ENCODE measurements around the gene POGLUT3.

POGLUT3 gene

DNA sequence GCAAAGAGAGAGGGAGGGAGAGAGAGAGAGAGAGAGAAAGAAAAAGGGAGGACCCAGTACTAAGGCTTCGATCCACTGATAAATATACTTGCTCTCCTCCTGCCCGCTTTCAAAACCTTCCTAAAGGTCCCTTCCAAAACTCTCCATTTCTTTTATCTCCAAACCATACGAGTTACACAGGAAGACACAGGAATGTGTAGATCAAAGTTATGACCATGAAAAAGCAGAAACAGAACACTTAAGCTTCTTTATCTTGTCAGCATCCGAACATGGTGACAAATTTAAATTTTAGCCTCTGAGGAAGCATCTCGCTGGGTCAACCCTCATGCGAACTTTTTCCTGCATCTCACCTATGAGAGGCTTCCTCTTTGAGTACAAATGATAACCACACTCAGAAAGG is 29.2 kb upstream of the POGLUT3 start:
- no peaks in the 10 kb centered on the region for H3K9me3 ChIP-seq (ENCODE audit: control insufficient read depth, insufficient read depth, low read length)
- no peak overlapping the region for H3K27ac ChIP-seq (ENCODE audit: low read depth, low read length)
- H3K27me3 ChIP-seq (ENCODE audit: control insufficient read depth, insufficient read depth, low read length), result no peaks in the 10 kb centered on the region
- no peak overlapping the region for H3K9ac ChIP-seq (ENCODE audit: low read depth, low read length)
- H3K4me1 ChIP-seq (ENCODE audit: control insufficient read depth, insufficient read depth, low read length), result no peaks in the 10 kb centered on the region
- H3K36me3 ChIP-seq (ENCODE audit: control insufficient read depth, insufficient read depth, low read length), result no peaks in the 10 kb centered on the region
- no peak overlapping the region for H3K4me3 ChIP-seq (ENCODE audit: low read depth, low read length)

DNA sequence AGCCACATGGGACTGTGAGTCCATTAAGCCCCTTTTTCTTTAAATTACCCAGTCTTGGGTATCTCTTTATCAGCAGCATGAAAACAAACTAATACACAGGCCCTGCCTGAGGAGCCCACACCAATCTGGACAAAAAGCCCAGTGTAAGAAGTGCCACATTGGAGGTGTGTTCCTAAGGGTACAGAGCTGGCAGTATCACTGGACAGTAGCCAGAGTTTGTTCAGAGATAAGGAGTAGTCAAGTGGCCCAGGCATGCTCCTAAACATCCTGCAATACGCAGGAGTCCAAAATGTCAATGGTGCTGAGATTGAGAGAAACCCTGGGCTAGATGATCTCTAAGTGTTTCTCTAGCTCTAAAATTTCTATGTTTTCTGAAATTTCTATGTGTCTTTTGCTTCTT is 27.0 kb upstream of the POGLUT3 start:
- Histone ChIP-seq H3K27ac (ENCODE audit: low read depth, low read length) (no peak overlapping the region), H3K27me3 (ENCODE audit: control insufficient read depth, insufficient read depth, low read length) (no peaks in the 10 kb centered on the region), H3K4me3 (ENCODE audit: low read depth, low read length) (no peak overlapping the region), H3K4me1 (ENCODE audit: control insufficient read depth, insufficient read depth, low read length) (no peaks in the 10 kb centered on the region), H3K9me3 (ENCODE audit: control insufficient read depth, insufficient read depth, low read length) (no peaks in the 10 kb centered on the region), H3K9ac (ENCODE audit: low read depth, low read length) (no peak overlapping the region), H3K36me3 (ENCODE audit: control insufficient read depth, insufficient read depth, low read length) (no peaks in the 10 kb centered on the region)

DNA sequence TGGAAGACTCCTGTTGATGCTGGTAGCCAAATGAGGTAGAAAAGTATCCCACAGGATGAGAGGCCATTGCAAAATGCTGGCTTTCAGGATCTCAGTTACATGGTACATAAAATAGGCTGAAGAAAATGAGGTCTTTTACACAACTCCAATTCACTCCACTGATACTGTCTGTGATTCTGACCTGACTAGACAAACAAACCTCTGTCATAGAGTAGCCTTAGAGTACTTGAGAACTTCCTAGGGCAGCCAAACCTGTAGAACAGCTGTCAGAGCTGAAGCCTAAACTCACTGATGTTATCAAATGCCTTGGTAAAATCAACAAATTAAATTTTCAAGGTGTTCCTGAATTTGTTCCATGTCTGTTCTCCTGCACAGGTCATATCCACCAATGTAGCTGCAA is 26.2 kb upstream of the POGLUT3 start:
- Histone ChIP-seq H3K27ac (ENCODE audit: low read depth, low read length) (no peak overlapping the region), H3K27me3 (ENCODE audit: control insufficient read depth, insufficient read depth, low read length) (no peaks in the 10 kb centered on the region), H3K36me3 (ENCODE audit: control insufficient read depth, insufficient read depth, low read length) (no peaks in the 10 kb centered on the region), H3K4me3 (ENCODE audit: low read depth, low read length) (no peak overlapping the region), H3K9ac (ENCODE audit: low read depth, low read length) (no peak overlapping the region), H3K4me1 (ENCODE audit: control insufficient read depth, insufficient read depth, low read length) (no peaks in the 10 kb centered on the region), H3K9me3 (ENCODE audit: control insufficient read depth, insufficient read depth, low read length) (no peaks in the 10 kb centered on the region)

DNA sequence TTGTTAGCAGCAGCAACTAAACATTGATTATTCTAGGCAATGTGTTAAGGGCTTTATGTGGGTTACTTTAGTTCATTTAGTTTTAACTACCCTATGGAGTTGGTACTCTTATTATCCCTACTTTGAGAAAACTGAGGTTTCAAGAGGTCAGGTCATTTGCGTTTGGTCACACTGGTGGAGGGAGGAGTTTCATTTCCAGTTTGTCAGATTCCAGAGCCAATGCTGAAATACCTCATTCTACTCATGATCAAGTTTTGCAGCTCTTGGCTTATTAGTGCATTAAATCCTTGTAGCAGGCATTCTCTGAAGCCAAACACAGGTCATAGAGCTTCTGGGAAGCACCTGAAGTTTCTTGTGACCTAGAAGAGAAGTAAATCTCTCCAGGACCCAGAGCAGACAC is 24.1 kb upstream of the POGLUT3 start:
- Histone ChIP-seq H3K9ac (ENCODE audit: low read depth, low read length) (no peak overlapping the region), H3K4me1 (ENCODE audit: control insufficient read depth, insufficient read depth, low read length) (no peaks in the 10 kb centered on the region), H3K4me3 (ENCODE audit: low read depth, low read length) (no peak overlapping the region), H3K9me3 (ENCODE audit: control insufficient read depth, insufficient read depth, low read length) (no peaks in the 10 kb centered on the region), H3K27ac (ENCODE audit: low read depth, low read length) (no peak overlapping the region), H3K36me3 (ENCODE audit: control insufficient read depth, insufficient read depth, low read length) (peaks cover 4% of the 10 kb centered on the region; the same call in 1 of the 2 replicates), H3K27me3 (ENCODE audit: control insufficient read depth, insufficient read depth, low read length) (no peaks in the 10 kb centered on the region)

DNA sequence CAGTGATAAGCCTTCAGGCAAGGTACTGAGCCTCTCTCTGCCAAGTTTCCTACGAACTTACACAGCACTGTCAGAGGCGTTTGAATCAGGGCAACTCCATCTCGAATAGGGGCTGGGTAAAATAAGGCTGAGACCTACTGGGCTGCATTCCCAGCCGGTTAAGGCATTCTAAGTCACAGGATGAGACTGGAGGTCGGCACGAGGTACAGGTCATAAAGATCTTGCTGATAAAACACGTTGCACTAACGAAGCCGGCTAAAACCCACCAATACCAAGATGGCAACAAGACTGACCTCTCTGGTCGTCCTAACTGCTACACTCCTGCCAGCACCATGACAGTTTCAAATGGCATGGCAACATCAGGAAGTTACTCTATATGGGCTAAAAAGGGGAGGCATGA is 20.4 kb upstream of the POGLUT3 start:
- Histone ChIP-seq H3K27me3 (ENCODE audit: control insufficient read depth, insufficient read depth, low read length) (no peaks in the 10 kb centered on the region), H3K4me1 (ENCODE audit: control insufficient read depth, insufficient read depth, low read length) (no peaks in the 10 kb centered on the region), H3K9me3 (ENCODE audit: control insufficient read depth, insufficient read depth, low read length) (no peaks in the 10 kb centered on the region), H3K36me3 (ENCODE audit: control insufficient read depth, insufficient read depth, low read length) (peaks cover 16% of the 10 kb centered on the region; the same call in 1 of the 2 replicates), H3K27ac (ENCODE audit: low read depth, low read length) (no peak overlapping the region), H3K9ac (ENCODE audit: low read depth, low read length) (no peak overlapping the region), H3K4me3 (ENCODE audit: low read depth, low read length) (no peak overlapping the region)

DNA sequence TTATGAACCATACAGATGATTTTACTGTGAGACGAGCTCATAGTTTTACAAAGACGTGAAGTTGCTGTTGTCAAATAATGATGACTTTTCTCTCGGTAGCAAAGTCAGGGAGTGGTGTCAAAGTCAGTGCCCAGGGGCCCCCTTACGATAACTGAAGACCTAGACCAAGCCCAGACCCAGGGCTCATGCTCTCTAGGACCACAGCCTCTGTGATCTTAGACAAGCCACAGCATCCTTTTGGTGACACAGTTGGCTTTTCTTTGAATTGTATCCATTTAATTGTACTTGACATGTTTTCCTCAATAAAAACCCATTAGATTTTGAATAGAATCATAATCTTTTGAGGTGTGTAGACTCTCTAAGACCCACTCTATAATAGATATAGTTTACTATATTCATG is 17.9 kb upstream of the POGLUT3 start:
- Histone ChIP-seq H3K4me1 (ENCODE audit: control insufficient read depth, insufficient read depth, low read length) (no peaks in the 10 kb centered on the region), H3K4me3 (ENCODE audit: low read depth, low read length) (no peak overlapping the region), H3K36me3 (ENCODE audit: control insufficient read depth, insufficient read depth, low read length) (peaks cover 22% of the 10 kb centered on the region; the same call in 1 of the 2 replicates), H3K9me3 (ENCODE audit: control insufficient read depth, insufficient read depth, low read length) (no peaks in the 10 kb centered on the region), H3K27me3 (ENCODE audit: control insufficient read depth, insufficient read depth, low read length) (no peaks in the 10 kb centered on the region), H3K9ac (ENCODE audit: low read depth, low read length) (no peak overlapping the region), H3K27ac (ENCODE audit: low read depth, low read length) (no peak overlapping the region)

DNA sequence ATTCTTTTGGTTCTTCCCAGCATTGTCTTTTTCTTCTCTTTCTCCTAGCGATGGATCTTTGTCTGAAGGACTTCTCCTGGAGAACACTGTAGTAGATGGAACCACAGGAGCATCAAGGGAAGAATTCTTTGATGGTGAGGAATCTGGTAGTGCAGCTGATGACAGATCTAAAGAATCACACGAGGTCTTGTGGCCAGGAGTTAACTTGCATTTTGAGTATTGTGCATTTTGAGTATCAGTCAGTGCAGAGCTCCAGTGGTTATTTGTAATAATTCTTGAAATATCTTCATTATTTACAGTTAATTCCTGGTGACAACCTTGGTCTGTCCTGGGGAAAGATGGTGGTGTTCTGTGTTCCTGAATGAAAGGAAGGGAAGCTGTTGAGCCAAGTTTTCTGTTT is 14.5 kb upstream of the POGLUT3 start:
- Histone ChIP-seq H3K27me3 (ENCODE audit: control insufficient read depth, insufficient read depth, low read length) (no peaks in the 10 kb centered on the region), H3K9ac (ENCODE audit: low read depth, low read length) (no peak overlapping the region), H3K4me3 (ENCODE audit: low read depth, low read length) (no peak overlapping the region), H3K9me3 (ENCODE audit: control insufficient read depth, insufficient read depth, low read length) (no peaks in the 10 kb centered on the region; the same call in 1 of the 2 replicates), H3K36me3 (ENCODE audit: control insufficient read depth, insufficient read depth, low read length) (peaks cover 22% of the 10 kb centered on the region; the same call in 1 of the 2 replicates), H3K27ac (ENCODE audit: low read depth, low read length) (no peak overlapping the region), H3K4me1 (ENCODE audit: control insufficient read depth, insufficient read depth, low read length) (no peaks in the 10 kb centered on the region)

DNA sequence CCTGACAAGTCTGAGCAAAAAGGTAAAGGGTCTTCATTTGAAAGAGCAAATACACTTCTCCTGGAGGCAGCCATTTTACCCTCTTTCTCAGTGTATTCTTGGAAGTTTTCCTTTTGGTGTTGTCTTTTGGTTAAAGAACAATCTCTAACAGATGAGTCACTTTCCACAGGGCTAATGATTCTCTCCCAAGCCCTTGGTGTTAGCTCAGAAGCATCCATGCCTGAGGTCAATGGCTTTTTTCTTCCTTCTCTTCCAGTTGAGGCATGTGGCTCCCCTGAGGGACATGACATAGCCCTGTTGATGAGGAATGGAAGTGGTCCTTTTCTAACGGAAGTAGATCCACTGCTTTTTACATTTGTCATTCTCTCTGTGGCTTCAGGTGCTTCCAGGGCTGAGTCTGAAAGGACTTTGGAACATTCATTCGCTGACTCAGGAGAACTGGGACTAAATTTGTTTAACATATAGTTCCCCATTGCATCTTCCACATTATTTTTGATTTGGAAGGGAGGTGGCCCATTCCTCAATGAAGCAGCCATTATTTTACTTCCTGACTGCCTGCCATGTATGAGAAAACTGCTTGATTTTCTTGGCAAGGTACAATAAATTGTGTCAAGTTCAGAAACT is 13.8 kb upstream of the POGLUT3 start:
- H3K36me3 ChIP-seq (ENCODE audit: control insufficient read depth, insufficient read depth, low read length), result peaks cover 17% of the 10 kb centered on the region; the same call in 1 of the 2 replicates
- no peaks in the 10 kb centered on the region for H3K4me1 ChIP-seq (ENCODE audit: control insufficient read depth, insufficient read depth, low read length)
- H3K27me3 ChIP-seq (ENCODE audit: control insufficient read depth, insufficient read depth, low read length), result no peaks in the 10 kb centered on the region
- H3K9me3 ChIP-seq (ENCODE audit: control insufficient read depth, insufficient read depth, low read length), result no peaks in the 10 kb centered on the region; the same call in 1 of the 2 replicates
- no peak overlapping the region for H3K9ac ChIP-seq (ENCODE audit: low read depth, low read length)
- no peak overlapping the region for H3K27ac ChIP-seq (ENCODE audit: low read depth, low read length)
- H3K4me3 ChIP-seq (ENCODE audit: low read depth, low read length), result no peak overlapping the region

DNA sequence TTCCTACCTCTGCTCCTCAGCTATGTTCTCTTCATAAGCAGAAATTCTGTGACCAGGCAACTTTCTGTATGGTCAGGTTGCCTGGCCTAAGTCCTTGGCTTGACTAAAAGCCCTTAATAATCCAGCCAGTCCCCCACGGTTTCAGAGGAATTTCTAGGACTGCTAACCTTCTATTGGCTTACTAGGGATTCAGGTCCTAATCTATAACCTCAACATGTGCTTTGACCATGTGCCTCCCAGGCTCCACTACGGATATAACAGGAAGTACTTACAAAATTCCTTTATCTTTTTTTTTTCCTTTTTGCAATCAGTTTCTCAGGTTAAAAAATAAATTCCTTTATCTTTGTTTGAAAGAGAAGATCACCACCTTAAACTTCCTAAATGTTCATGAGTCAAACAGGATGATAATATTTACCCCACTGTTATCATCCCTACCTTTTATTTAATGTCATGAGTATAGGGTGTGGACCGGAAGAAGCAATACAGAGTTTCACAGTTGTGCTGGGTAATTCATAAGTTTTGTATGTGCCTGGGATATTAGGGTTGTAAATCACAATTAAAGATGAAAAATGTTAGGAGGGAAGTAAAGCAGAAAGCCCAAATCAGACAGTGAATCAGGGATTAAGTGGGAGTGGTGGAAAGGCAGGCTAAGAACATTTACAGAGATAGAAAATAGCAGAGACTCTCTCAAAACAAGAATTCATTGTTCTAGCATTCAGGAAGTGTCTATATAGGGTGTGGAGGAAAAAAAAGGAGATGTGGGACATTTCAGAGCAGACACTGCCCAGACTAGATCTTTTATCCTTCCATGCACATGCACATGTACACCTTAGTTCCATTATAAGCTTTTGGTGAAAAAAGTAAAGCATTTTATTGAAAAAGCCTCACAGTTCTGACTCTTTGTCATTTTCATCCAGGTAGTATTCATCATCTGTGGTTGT is 10.7 kb upstream of the POGLUT3 start:
- no peaks in the 10 kb centered on the region; the same call in 1 of the 2 replicates for H3K9me3 ChIP-seq (ENCODE audit: control insufficient read depth, insufficient read depth, low read length)
- no peak overlapping the region for H3K27ac ChIP-seq (ENCODE audit: low read depth, low read length)
- no peak overlapping the region for H3K9ac ChIP-seq (ENCODE audit: low read depth, low read length)
- H3K4me3 ChIP-seq (ENCODE audit: low read depth, low read length), result no peak overlapping the region
- H3K4me1 ChIP-seq (ENCODE audit: control insufficient read depth, insufficient read depth, low read length), result no peaks in the 10 kb centered on the region
- H3K27me3 ChIP-seq (ENCODE audit: control insufficient read depth, insufficient read depth, low read length), result no peaks in the 10 kb centered on the region
- peaks cover 9% of the 10 kb centered on the region; the same call in 1 of the 2 replicates for H3K36me3 ChIP-seq (ENCODE audit: control insufficient read depth, insufficient read depth, low read length)

DNA sequence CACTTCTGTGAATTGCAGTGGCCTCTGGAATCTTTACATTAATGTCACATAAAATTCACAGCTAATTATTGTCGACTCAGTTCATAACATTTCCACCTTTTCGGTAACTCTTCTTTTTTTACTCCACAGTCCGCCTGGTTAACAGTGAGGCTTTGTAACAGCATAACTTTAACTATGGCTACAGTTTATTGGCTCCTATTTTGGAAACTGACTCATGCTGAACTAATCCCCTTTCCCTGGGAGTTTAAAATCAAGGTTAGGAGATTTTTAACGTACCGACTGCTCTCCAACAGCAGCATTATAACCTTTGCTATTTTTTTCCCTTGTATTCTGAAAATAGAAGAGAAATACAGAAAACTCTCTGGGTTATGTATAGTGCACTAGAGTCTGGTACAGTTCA is 3.2 kb upstream of the POGLUT3 start:
- no peak overlapping the region for H3K27ac ChIP-seq (ENCODE audit: low read depth, low read length)
- H3K27me3 ChIP-seq (ENCODE audit: control insufficient read depth, insufficient read depth, low read length), result peaks cover 3% of the 10 kb centered on the region; the same call in 1 of the 2 replicates
- H3K4me1 ChIP-seq (ENCODE audit: control insufficient read depth, insufficient read depth, low read length), result peaks cover 11% of the 10 kb centered on the region
- no peak overlapping the region for H3K9ac ChIP-seq (ENCODE audit: low read depth, low read length)
- H3K9me3 ChIP-seq (ENCODE audit: control insufficient read depth, insufficient read depth, low read length), result no peaks in the 10 kb centered on the region
- H3K36me3 ChIP-seq (ENCODE audit: control insufficient read depth, insufficient read depth, low read length), result no peaks in the 10 kb centered on the region
- H3K4me3 ChIP-seq (ENCODE audit: low read depth, low read length), result no peak overlapping the region

DNA sequence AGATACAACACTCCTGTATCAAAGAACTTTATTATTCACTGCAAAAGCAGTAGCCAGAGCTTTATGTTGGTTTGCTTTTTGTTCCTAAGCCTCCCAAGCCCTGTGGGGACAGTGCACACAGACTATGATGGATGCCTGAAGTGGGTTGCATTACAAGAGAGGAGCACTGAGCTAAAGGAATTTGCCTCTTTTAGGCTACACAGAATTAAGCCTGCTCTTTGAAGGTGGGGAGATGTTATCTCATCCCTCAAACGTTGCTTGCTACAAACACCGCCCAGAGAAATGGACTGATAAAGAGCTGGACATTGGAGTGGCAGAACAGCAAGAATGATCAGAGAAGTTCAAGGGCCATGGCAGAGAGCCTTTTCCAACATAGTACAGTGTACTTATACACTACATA is 2.5 kb upstream of the POGLUT3 start:
- Histone ChIP-seq H3K27me3 (ENCODE audit: control insufficient read depth, insufficient read depth, low read length) (peaks cover 3% of the 10 kb centered on the region; the same call in 1 of the 2 replicates), H3K27ac (ENCODE audit: low read depth, low read length) (no peak overlapping the region), H3K4me1 (ENCODE audit: control insufficient read depth, insufficient read depth, low read length) (peaks cover 12% of the 10 kb centered on the region), H3K9ac (ENCODE audit: low read depth, low read length) (no peak overlapping the region), H3K9me3 (ENCODE audit: control insufficient read depth, insufficient read depth, low read length) (no peaks in the 10 kb centered on the region), H3K4me3 (ENCODE audit: low read depth, low read length) (no peak overlapping the region), H3K36me3 (ENCODE audit: control insufficient read depth, insufficient read depth, low read length) (no peaks in the 10 kb centered on the region)
